Endothelial cell of umbilical vein (primary cell): ENCODE measurements around the gene PPP3CA. TPM values are rescaled to one million over a fixed set of nuclear protein-coding genes. Genes with fewer than 3 reads are reported as not detected.

Source experiments
- BruUV-seq: library from RNA; stranded (reverse); fragments of 400-500 nt; replicated peaks from 2 replicates; lab custom pipeline; 2021; lab: Mats Ljungman, UMichigan
- CTCF ChIA-PET: fragments of 300-600, 350-600 bp; sonication (Branson Sonifier 250); formaldehyde crosslinking; loops from one replicate; lab custom pipeline; 2021; ENCODE audit warnings: antibody characterized with exemption, inconsistent platforms; lab: Charles Lee
- POLR2A ChIA-PET: fragments of 300-600, 350-600 bp; sonication (Branson Sonifier 250); formaldehyde crosslinking; loops from one replicate; lab custom pipeline; 2021; ENCODE audit warnings: antibody characterized with exemption, inconsistent platforms; lab: Charles Lee
- DNase-seq: peaks from one replicate; pipeline ENCODE4 v3.0.0-alpha.2; 2011; ENCODE audit warnings: low read depth, low spot score
- FAIRE-seq: peaks from 2 replicates; lab custom pipeline; 2011; peaks lifted over from hg19 to GRCh38; lab: Jason Lieb, UNC
- H2AFZ ChIP-seq: 2 replicates; pipeline ENCODE4 v1.6.0; 2012; ENCODE audit warnings: low read depth, low read length, control low read depth, inconsistent platforms
- H3K27ac ChIP-seq: 2 replicates; pipeline ENCODE4 v1.5.1; 2011; ENCODE audit warnings: low read depth, mild to moderate bottlenecking, control low read depth, low read length, moderate library complexity; ENCODE audit not compliant: insufficient read depth
- H3K27me3 ChIP-seq, 2 experiments: 2 replicates each; pipeline versions ENCODE4 v1.6.0 to v1.6.1; 2011; ENCODE audit warnings: low read length in 2 of 2, mixed read lengths in 1 of 2; ENCODE audit not compliant: control insufficient read depth in 2 of 2, insufficient read depth in 2 of 2
- H3K36me3 ChIP-seq, 2 experiments: 2 replicates in 1 of 2; 3 replicates in 1 of 2; pipeline ENCODE4 v1.5.1; 2011; ENCODE audit warnings: low read length in 2 of 2, mild to moderate bottlenecking in 1 of 2, moderate library complexity in 1 of 2; ENCODE audit not compliant: control insufficient read depth in 2 of 2, insufficient read depth in 2 of 2; ENCODE audit errors: extremely low read depth in 1 of 2
- H3K4me1 ChIP-seq: 3 replicates; pipeline ENCODE4 v1.5.1; 2011; ENCODE audit warnings: mild to moderate bottlenecking, low read length; ENCODE audit not compliant: control insufficient read depth, insufficient read depth; ENCODE audit errors: extremely low read depth
- H3K4me2 ChIP-seq: 2 replicates; pipeline ENCODE4 v1.6.1; 2011; ENCODE audit warnings: low read length, control low read depth, mixed read lengths; ENCODE audit not compliant: insufficient read depth
- H3K4me3 ChIP-seq, 3 experiments: fragments of 200-600 bp in 1 of 3; sonication (generic), shearing (Covaris generic) in 1 of 3; replicated peaks in 1 of 3; 2 replicates each; pipeline ENCODE4 v1.5.1; 2011 to 2016; ENCODE audit warnings: control low read depth in 3 of 3, low read length in 3 of 3, mild to moderate bottlenecking in 2 of 3, inconsistent platforms in 1 of 3, low read depth in 1 of 3, moderate library complexity in 1 of 3; ENCODE audit not compliant: insufficient read depth in 1 of 3
- H3K79me2 ChIP-seq: 2 replicates; pipeline ENCODE4 v1.6.0; 2012; ENCODE audit warnings: low read length, inconsistent platforms; ENCODE audit not compliant: control insufficient read depth, insufficient read depth
- H3K9ac ChIP-seq: replicated peaks from 2 replicates; pipeline ENCODE3; 2011; ENCODE audit warnings: low read length, control low read depth; ENCODE audit not compliant: insufficient read depth; ENCODE audit errors: extremely low read depth
- H3K9me1 ChIP-seq: replicated peaks from 3 replicates; pipeline ENCODE4 v1.6.0; 2011; ENCODE audit warnings: mild to moderate bottlenecking, low read length; ENCODE audit not compliant: control insufficient read depth, insufficient read depth; ENCODE audit errors: extremely low read depth
- H3K9me3 ChIP-seq: replicated peaks from 2 replicates; pipeline ENCODE4 v1.5.1; 2012; ENCODE audit warnings: low read length, inconsistent platforms; ENCODE audit not compliant: control insufficient read depth, insufficient read depth
- H4K20me1 ChIP-seq: replicated peaks from 2 replicates; pipeline ENCODE3; 2011; ENCODE audit warnings: mild to moderate bottlenecking, low read length; ENCODE audit not compliant: control insufficient read depth, insufficient read depth; ENCODE audit errors: extremely low read depth
- CTCF ChIP-seq, 2 donors: IDR thresholded peaks; 1 replicate in 1 of 2; 2 replicates in 1 of 2; pipeline ENCODE4 v1.5.1; 2011; ENCODE audit warnings: low read length in 2 of 2, mild to moderate bottlenecking in 2 of 2, moderate library complexity in 2 of 2, control low read depth in 1 of 2, inconsistent platforms in 1 of 2, low read depth in 1 of 2; ENCODE audit not compliant: insufficient read depth in 1 of 2; ENCODE audit errors: extremely low read depth in 1 of 2
- EZH2 ChIP-seq: IDR thresholded peaks from 2 replicates; pipeline ENCODE4 v1.6.1; 2012; ENCODE audit warnings: borderline replicate concordance, low read depth, mild to moderate bottlenecking, moderate library complexity, low read length, inconsistent platforms; ENCODE audit not compliant: severe bottlenecking
- FOS ChIP-seq: IDR thresholded peaks from 2 replicates; pipeline ENCODE4 v1.6.1; 2011; ENCODE audit warnings: mild to moderate bottlenecking, low read length, moderate library complexity, borderline replicate concordance; ENCODE audit not compliant: insufficient read depth
- GATA2 ChIP-seq: IDR thresholded peaks from 2 replicates; pipeline ENCODE4 v1.7.0; 2011; ENCODE audit warnings: low read depth, mild to moderate bottlenecking, moderate library complexity, mixed read lengths, low read length; ENCODE audit not compliant: insufficient read length, insufficient read depth
- JUN ChIP-seq: IDR thresholded peaks from 2 replicates; pipeline ENCODE4 v1.6.1; 2011; ENCODE audit warnings: borderline replicate concordance, low read depth; ENCODE audit not compliant: insufficient read length, insufficient read depth
- MYC ChIP-seq: IDR thresholded peaks from one replicate; pipeline ENCODE4 v1.6.1; 2011; ENCODE audit warnings: mild to moderate bottlenecking, low read depth, low read length
- POLR2A ChIP-seq: IDR thresholded peaks from 2 replicates; pipeline ENCODE4 v1.6.1; 2012; ENCODE audit warnings: low read depth, mild to moderate bottlenecking, control low read depth, low read length
- POLR2AphosphoS5 ChIP-seq: IDR thresholded peaks from 2 replicates; pipeline ENCODE4 v1.6.1; 2012; ENCODE audit warnings: low read depth, mild to moderate bottlenecking, control low read depth, low read length, moderate library complexity; ENCODE audit not compliant: insufficient read depth
- dilution Hi-C: fragments of 300-500 bp; cut with MboI; formaldehyde crosslinking; loops from one replicate; pipeline ENCODE4 v1.15.0; 2019; ENCODE audit warnings: low sequenced_read_pairs; ENCODE audit not compliant: extremely low pct_ligation_motif_present
- intact Hi-C: fragments of 100-400 bp; cut with micrococcal nuclease; formaldehyde crosslinking; loops from one replicate; pipeline ENCODE4 v1.10.0; 2022
- polyA plus RNA-seq, 4 experiments: library from polyadenylated mRNA; depleted of rRNA in 3 of 4; stranded (reverse) in 3 of 4; unstranded in 1 of 4; fragments of >200 nt; gene quantifications; 2 replicates each; pipeline versions ENCODE4 v1.2.1 to v1.2.3, GENCODE V29; 2011 to 2012; ENCODE audit warnings: missing spikeins in 1 of 4
- total RNA-seq: library from RNA; stranded (reverse); gene quantifications from 2 replicates; pipeline ENCODE4 v1.2.3, GENCODE V29; 2021
- TF ChIP-seq, protein P1 (sequence below): IDR thresholded peaks from 2 replicates; pipeline ENCODE4 v1.6.1; 2011; ENCODE audit not compliant: insufficient read depth, insufficient read length

The PPP3CA gene
- total and polyA plus RNA-seq, 2 donors (not counting 3 experiments of a cell fraction or from before 2014, with no cell fraction given), result 7.0 to 43.3 TPM

DNA sequence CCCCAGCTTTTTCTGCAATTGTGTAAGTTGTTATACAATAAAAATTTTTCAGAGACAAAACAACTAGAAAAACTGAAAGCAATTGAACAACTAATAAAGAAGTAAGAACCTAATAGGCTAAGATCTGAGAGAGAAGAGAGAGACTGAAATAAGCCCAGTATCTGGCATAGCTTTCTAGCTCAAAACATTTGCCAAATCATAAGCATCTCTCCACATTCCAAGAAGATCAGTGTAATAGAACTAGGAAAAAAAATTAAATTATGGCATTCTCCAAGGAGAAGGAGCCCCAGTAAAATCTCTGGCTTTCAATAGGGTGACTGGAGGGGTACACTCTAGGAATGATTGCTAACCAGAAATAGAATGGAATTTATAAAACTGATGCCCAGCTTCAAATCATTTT lies 19.0 kb upstream of the PPP3CA start:
- Histone ChIP-seq H3K27ac (no peak overlapping the region), H3K4me3 (no peak overlapping the region), H3K27me3 (no peaks in the 10 kb centered on the region), H2AFZ (no peak overlapping the region), H3K9me1 (no peaks in the 10 kb centered on the region), H3K4me2 (no peak overlapping the region), H3K4me1 (no peaks in the 10 kb centered on the region), H3K9ac (no peak overlapping the region), H3K9me3 (no peaks in the 10 kb centered on the region), H3K36me3 (no peaks in the 10 kb centered on the region), H3K79me2 (no peaks in the 10 kb centered on the region), H4K20me1 (no peaks in the 10 kb centered on the region)
- no peak for DNase-seq
- TF ChIP-seq POLR2A (no peak), EZH2 (no peak), FOS (no peak), POLR2AphosphoS5 (no peak), GATA2 (no peak)
- no TSS peak for BruUV-seq
- intact Hi-C loops (no loop called here), dilution Hi-C loops (no loop called here)
- CTCF ChIA-PET, result no interaction called here
- POLR2A ChIA-PET, result no interaction called here
- no peak for FAIRE-seq

- POLR2A ChIA-PET, result no interaction called here
- H3K4me2 ChIP-seq, result no peak overlapping the region
Observed at GRCh38 chr4:101357751-101358150, 10.4 kb upstream of the PPP3CA start.

More at GRCh38 chr4:101357751-101358150, 10.4 kb upstream of the PPP3CA start:
- H3K4me1 ChIP-seq, result peaks cover 21% of the 10 kb centered on the region
- CTCF ChIA-PET, result no interaction called here
- intact Hi-C loops (no loop called here), dilution Hi-C loops (no loop called here)
- no peaks in the 10 kb centered on the region for H4K20me1 ChIP-seq
- DNase-seq, result no peak
- H3K27me3 ChIP-seq, result no peaks in the 10 kb centered on the region
- peak overlapping the region; percentile 5 for H2AFZ ChIP-seq
- H3K79me2 ChIP-seq, result no peaks in the 10 kb centered on the region
- no peaks in the 10 kb centered on the region for H3K9me1 ChIP-seq
- TF ChIP-seq EZH2 (no peak), MYC (no peak), JUN (no peak), FOS (no peak), POLR2AphosphoS5 (no peak), POLR2A (no peak), CTCF (IDR thresholded peaks at IDR 0.05; ENCODE audit: extremely low read depth in 1 of 2, insufficient read depth in 1 of 2, low read depth in 1 of 2, low read length in 2 of 2) (no peak), GATA2 (no peak)
- TF ChIP-seq, protein P1, sequence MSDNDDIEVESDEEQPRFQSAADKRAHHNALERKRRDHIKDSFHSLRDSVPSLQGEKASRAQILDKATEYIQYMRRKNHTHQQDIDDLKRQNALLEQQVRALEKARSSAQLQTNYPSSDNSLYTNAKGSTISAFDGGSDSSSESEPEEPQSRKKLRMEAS, result no peak
- H3K9me3 ChIP-seq, result no peaks in the 10 kb centered on the region
- H3K4me3 ChIP-seq, result no peak overlapping the region
- BruUV-seq, result no TSS peak
- H3K36me3 ChIP-seq, result no peaks in the 10 kb centered on the region
- no peak for FAIRE-seq
- H3K9ac ChIP-seq, result no peak overlapping the region
- no peak overlapping the region for H3K27ac ChIP-seq
